Measurements from ENCODE around the gene TARP.

The TARP gene

DNA sequence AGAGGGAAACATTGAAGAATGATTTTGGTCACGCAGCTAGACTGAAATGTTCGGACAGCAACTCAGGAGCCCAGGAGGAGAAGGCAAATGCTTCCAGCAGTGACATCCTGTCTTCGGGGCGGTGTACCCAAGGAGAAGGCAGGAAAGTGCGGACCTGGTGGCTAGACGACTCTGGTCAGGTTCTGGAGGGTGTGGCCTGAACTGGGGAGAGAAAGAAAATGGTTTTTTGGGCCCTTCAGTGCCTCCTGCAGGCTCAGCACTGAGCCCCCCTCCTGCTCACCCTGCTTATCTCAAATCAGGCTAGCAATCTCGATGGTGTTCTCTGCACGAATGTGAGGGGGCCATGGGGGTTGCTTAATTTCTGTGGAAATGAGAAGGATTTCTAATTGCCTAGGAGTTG lies 26.7 kb upstream of the TARP start:
- Histone ChIP-seq H4K20me1 (ENCODE audit: insufficient read depth) (no peaks in the 10 kb centered on the region), H3K4me2 (no peak overlapping the region), H3K9me2 (ENCODE audit: insufficient read depth) (no peaks in the 10 kb centered on the region), H3K4me1 (replicated peaks; ENCODE audit: insufficient read depth) (no peaks in the 10 kb centered on the region), H3K79me2 (ENCODE audit: low read depth) (no peaks in the 10 kb centered on the region), H2AFZ (0 out of 2 replicates have a peak overlapping the region, but pooled peaks have one; percentile 3), H3K27me3 (ENCODE audit: insufficient read depth, low read depth) (peaks cover 96% of the 10 kb centered on the region), H3F3A (ENCODE audit: insufficient read depth, low read depth) (no peaks in the 10 kb centered on the region), H3K36me3 (ENCODE audit: low read depth) (no peaks in the 10 kb centered on the region), H3K9me3 (ENCODE audit: insufficient read depth, low read depth) (no peaks in the 10 kb centered on the region), H3K4me3 (no peak overlapping the region), H3K27ac (no peak overlapping the region)
- TF ChIP-seq, protein P1, sequence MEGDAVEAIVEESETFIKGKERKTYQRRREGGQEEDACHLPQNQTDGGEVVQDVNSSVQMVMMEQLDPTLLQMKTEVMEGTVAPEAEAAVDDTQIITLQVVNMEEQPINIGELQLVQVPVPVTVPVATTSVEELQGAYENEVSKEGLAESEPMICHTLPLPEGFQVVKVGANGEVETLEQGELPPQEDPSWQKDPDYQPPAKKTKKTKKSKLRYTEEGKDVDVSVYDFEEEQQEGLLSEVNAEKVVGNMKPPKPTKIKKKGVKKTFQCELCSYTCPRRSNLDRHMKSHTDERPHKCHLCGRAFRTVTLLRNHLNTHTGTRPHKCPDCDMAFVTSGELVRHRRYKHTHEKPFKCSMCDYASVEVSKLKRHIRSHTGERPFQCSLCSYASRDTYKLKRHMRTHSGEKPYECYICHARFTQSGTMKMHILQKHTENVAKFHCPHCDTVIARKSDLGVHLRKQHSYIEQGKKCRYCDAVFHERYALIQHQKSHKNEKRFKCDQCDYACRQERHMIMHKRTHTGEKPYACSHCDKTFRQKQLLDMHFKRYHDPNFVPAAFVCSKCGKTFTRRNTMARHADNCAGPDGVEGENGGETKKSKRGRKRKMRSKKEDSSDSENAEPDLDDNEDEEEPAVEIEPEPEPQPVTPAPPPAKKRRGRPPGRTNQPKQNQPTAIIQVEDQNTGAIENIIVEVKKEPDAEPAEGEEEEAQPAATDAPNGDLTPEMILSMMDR (conservative IDR thresholded peaks at IDR 0.05), result no peak
- intact Hi-C loops (cut with micrococcal nuclease; ENCODE audit: unreplicated experiment), result no loop called here
- DNase-seq, result no peak
- ChIA-PET POLR2A (ENCODE audit: unreplicated experiment) (no interaction called here), CTCF (no interaction called here)
- no TSS peak for BruUV-seq (replicated peaks)

- ChIA-PET POLR2A (ENCODE audit: unreplicated experiment) (no interaction called here), CTCF (no interaction called here)
- no peak overlapping the region for H2AFZ ChIP-seq
- no peak overlapping the region for H3K4me2 ChIP-seq
- no peak overlapping the region for H3K27ac ChIP-seq
- no peaks in the 10 kb centered on the region for H3K9me2 ChIP-seq (ENCODE audit: insufficient read depth)
- DNase-seq, result no peak
- H3K9me3 ChIP-seq (ENCODE audit: insufficient read depth, low read depth), result no peaks in the 10 kb centered on the region
- no TSS peak for BruUV-seq (replicated peaks)
- no peak overlapping the region for H3K4me3 ChIP-seq
- no peaks in the 10 kb centered on the region for H4K20me1 ChIP-seq (ENCODE audit: insufficient read depth)
- TF ChIP-seq, protein P1 (conservative IDR thresholded peaks at IDR 0.05), result no peak
- TF ChIP-seq EZH2 (IDR thresholded peaks at IDR 0.05; ENCODE audit: low read depth), result no peak
- H3F3A ChIP-seq (ENCODE audit: insufficient read depth, low read depth), result no peaks in the 10 kb centered on the region
- H3K4me1 ChIP-seq (replicated peaks; ENCODE audit: insufficient read depth), result no peaks in the 10 kb centered on the region
- H3K36me3 ChIP-seq (ENCODE audit: low read depth), result no peaks in the 10 kb centered on the region
- intact Hi-C loops (cut with micrococcal nuclease; ENCODE audit: unreplicated experiment), result no loop called here
- peaks cover 89% of the 10 kb centered on the region for H3K27me3 ChIP-seq (ENCODE audit: insufficient read depth, low read depth)
- no peaks in the 10 kb centered on the region for H3K79me2 ChIP-seq (ENCODE audit: low read depth)
Measured at GRCh38 chr7:38299275-38299931, 26.0 kb upstream of the TARP start.

DNA sequence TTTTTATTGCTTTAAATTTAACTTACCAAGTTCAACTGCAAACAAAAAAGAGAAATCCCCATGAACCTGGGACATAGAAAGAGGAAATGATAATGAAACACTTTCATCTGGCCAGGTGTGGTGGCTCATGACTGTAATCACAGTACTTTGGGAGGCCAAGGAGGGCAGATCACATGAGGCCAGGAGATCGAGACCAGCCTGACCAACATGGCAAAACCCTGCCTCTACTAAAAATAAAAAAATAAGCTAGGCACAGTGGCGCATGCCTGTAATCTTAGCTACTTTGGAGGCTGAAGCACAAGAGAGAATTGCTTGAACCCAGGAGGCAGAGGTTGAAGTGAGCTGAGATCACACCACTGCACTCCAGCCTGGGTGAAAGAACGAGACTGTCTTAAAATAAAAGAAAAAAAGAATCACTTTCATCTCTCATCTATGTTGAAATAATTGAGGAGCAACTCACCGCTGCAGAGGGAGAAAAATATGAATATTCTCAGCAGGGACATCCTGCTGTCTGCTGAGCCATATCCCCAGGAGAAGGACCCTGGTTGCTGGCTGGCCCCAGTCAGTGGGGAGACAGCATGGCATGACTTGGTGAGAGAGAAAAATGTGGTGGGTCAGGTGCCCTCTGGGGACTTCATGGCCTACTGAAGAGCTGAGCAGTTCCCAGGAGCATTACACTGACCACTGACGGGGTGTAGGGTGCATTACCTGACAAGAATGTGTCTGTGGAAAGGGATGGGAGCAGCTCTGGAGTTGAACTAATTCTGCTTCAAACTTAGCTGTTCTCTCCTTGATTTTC lies 22.8 kb upstream of the TARP start:
- H2AFZ ChIP-seq, result no peak overlapping the region
- no peaks in the 10 kb centered on the region for H4K20me1 ChIP-seq (ENCODE audit: insufficient read depth)
- DNase-seq, result no peak
- no peaks in the 10 kb centered on the region for H3K79me2 ChIP-seq (ENCODE audit: low read depth)
- ChIA-PET CTCF (no interaction called here), POLR2A (ENCODE audit: unreplicated experiment) (no interaction called here)
- no peaks in the 10 kb centered on the region for H3K9me3 ChIP-seq (ENCODE audit: insufficient read depth, low read depth)
- TF ChIP-seq, protein P1 (conservative IDR thresholded peaks at IDR 0.05), result no peak
- TF ChIP-seq EZH2 (IDR thresholded peaks at IDR 0.05; ENCODE audit: low read depth), result no peak
- no peaks in the 10 kb centered on the region for H3F3A ChIP-seq (ENCODE audit: insufficient read depth, low read depth)
- intact Hi-C loops (cut with micrococcal nuclease; ENCODE audit: unreplicated experiment), result no loop called here
- no peaks in the 10 kb centered on the region for H3K9me2 ChIP-seq (ENCODE audit: insufficient read depth)
- H3K4me3 ChIP-seq, result no peak overlapping the region
- peaks cover 84% of the 10 kb centered on the region for H3K27me3 ChIP-seq (ENCODE audit: insufficient read depth, low read depth)
- H3K4me2 ChIP-seq, result no peak overlapping the region
- no TSS peak for BruUV-seq (replicated peaks)
- H3K4me1 ChIP-seq (replicated peaks; ENCODE audit: insufficient read depth), result no peaks in the 10 kb centered on the region
- no peaks in the 10 kb centered on the region for H3K36me3 ChIP-seq (ENCODE audit: low read depth)
- H3K27ac ChIP-seq, result no peak overlapping the region
